ENCODE measurements around the gene SORBS1. TPM values are rescaled to one million over a fixed set of nuclear protein-coding genes. Genes with fewer than 3 reads are reported as not detected.
"Not testable (repeated sequence)": the region's sequence is repeated elsewhere in the genome, so short reads cannot be mapped to it uniquely, and the experiment has no call there.

The SORBS1 gene
- polyA plus RNA-seq, 4 donors, result 30.8 to 46.7 (median 31.8) TPM

DNA sequence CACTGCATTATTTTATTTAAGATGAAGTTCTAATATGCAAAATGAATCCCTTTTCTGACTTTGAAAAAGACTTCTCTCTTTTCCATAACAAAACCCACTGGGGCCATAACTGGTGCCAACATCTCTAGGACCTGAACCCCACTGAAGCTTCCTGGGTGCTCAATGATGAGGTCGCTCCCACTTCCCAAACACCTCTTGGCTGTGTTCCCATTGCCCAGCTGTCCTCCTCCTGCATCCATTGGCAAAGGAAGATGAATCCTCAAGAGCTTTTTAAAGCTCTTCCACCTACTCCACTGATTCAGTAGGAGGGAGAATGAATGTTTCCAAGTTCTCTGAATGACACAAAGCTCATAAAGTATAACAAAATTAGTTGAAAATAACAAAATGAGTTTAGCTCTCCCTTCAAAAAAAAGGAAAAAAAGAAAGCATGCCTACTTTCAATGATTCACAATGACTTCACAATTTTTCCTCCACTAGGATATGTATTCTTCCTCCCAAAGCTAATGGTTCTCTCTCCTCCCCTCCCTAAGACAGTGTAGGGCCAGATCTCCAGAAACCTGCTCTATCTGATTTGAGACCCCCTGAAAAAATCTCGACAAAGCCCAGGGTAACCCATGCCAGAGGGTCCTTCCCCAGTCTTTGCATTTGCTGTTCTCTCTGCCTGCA lies 64.8 kb downstream of the SORBS1 start:
- DNase-seq (ENCODE audit: low read depth in 4 of 4, low spot score in 3 of 4), result no peak

DNA sequence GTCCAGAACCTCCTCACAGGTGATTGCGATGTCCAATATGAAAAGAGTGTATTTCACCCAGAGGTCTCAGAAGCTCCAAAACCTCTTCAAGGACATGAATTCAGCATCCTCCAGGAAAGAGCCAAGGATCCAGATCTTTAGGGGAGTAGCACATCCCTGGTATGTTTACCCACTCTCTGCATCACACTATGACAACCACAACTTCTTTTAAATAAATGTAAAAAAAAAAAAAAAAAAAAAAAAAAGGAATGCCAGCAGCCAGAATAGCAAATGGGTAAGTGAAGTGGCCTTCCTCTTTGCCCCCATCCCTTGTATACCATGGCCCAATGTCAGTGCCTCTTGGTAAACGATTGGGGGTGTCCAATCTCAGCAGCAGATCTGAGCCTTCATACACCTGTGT lies 67.3 kb downstream of the SORBS1 start:
- no peak for DNase-seq (ENCODE audit: low read depth in 4 of 4, low spot score in 3 of 4)

DNA sequence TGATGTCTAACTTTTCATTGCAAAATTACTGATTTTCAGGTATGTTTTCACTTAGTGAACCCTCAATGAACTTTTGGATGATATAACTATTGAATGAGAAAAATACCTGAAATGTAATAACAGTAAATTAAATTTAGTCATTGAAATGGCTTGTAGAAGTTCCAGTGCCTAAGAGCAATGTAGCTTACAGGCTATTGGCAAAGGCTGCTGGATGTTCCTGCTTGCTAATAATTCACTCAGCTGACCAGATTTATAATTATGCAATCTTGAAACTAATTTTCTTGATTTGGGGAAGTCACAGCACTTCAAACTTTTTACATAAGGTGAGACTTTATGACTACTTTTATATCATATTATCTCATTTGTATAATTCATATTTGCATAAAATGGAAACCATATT lies 73.2 kb downstream of the SORBS1 start:
- DNase-seq (ENCODE audit: low read depth in 4 of 4, low spot score in 3 of 4), result no peak

DNA sequence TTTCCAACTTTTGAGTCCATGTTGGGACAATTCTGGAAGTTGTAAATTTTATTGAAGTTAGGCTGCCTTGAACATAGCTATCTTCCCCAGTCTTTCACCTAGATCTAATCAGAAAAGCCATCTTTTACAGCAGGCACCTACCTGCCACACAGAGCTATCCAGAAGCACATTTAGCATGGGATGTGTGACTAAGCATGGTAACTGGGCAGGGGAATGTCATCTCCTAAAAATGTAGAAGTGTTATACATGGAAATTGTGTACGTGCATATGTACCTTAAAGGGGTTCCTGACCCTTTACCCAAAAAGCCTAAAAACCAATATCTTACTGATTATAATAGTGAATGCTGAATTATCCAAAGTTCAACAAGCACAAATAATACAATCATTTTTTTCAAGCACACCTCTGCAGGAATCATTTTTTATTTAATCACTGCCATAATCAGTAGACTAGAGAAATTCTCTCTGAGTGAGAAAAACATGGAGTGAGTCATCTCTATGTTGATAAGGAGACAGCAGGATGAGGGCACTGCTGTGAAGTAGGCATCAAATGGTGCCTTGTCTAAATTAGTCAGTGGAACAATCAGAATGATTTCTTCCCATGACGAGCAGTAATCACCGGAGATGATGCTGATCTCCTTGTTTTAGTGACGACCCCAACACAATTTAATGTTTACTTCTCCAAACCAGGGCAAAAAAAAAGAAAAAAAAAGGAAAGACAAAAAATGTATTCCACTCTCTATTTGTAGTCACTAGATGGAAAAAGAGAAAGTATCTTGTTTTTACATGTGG lies 75.9 kb downstream of the SORBS1 start:
- no peak for DNase-seq (ENCODE audit: low read depth in 4 of 4, low spot score in 3 of 4)

DNA sequence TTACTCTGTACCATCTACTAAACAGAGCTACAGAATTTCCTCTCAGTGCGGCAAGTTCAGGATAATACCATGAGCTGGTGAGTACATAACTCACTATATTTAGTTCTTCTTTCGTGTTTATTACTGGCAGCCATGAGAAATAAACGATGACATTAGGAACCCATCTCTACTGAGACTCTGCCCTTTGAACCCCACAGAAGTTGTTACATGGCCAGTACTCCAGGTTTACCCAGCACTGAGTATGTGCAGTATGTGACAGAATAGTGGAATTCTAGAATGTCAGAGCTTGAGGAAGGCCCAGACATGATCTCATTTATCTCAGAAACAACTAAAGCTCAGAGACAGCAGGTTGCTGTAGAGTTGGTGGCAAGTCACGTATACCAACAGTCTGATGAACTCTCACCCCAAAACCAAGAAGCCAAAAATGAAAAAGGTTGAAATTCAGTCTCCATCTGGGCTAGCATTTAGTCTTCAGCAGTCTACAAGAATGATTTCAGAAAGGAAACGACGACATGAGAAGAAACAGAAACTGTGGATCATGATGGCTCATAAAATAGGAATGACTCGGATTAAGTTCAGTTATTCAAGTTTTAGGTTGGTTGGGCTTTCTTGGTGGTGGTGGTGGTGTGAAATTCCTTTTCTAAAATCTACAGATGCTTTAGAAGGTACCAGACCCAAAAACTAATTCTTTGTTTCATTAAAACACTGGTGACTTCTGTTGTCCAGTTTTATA lies 78.5 kb downstream of the SORBS1 start:
- DNase-seq (ENCODE audit: low read depth in 4 of 4, low spot score in 3 of 4), result no peak

DNA sequence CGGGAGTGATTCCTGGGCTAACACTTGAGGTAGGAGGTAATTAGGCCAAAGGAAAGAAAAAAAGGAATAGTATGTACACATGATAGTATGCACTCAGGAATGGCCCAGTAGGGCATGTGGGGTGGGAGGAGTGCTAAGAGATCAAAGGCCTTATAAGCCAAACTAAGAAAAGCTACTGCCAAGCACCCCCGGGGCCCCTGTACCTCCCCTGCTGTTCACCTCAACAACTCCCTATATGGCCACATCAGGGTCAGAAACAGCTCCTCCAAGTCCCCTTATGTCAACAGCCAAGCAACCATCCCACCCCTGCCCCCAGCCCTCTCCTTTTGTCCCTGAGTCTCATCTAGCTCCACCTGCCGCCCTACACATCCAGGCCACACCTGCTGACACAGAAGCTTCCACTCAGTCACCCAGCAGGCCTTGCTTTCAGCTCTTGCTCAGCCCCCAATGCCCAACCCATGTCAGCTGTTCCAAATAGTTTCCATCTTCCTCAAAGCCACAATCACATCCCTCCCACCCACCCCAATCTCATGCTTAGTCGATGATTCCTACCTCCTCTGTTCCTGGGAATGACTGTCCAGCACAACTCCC lies 80.2 kb downstream of the SORBS1 start:
- DNase-seq (ENCODE audit: low read depth in 4 of 4, low spot score in 3 of 4), result no peak

DNA sequence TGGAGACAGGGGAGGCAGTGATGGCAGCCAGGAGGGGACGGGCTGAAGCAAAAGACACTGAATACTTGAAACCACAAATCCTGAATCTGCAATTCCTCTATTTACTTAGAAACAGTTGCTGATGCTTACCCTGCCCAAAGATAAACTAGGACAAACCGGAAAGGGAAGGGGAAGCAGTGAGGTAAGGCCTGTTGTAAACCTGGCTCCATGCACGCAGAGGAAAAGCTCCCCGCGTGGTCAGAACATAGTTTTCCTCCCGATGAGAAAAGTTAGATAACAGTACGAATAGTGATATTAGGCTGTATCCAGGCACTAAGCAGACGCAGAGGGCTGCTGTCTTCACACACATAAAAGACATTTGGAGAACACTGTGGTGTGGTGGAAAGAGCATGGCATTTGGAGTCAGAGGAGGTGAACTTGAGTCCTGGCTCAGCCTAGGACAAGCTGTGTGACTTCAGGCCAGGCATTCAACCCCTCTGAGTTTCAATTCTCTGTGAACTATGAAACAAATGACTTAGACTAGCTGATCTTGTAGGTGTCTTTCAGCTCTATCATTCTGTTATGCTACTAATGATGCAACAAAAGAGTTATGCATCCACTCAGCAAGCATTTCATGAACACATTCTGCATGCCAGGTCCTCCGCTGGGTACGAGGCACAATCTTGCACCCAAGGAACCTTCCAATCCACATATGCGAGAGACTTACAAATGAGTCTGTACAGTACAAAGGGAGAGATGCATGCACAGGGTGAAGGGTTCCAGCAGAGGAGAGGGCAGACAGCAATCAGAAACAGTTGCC lies 80.9 kb downstream of the SORBS1 start:
- no peak for DNase-seq (ENCODE audit: low read depth in 4 of 4, low spot score in 3 of 4)

DNA sequence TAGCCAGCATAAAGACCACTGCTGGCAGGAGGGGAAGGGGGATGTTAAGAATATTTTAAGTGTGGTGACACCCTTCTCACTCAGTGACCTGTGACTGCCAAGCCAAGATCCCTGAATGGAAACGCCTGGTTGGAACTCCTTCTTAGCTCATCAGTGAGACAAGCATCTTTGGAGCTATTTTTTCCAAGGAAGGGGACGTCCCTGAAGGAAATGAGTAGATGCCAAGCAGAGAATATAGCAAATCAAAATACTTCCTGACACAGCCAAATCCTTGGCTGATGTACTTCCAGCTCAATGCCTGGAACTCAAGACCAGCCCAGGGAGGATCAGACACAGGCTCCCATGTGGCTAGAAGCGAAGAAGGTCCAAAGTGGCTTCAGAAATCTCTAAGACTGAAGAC lies 82.2 kb downstream of the SORBS1 start:
- DNase-seq (ENCODE audit: low read depth in 4 of 4, low spot score in 3 of 4), result no peak

DNA sequence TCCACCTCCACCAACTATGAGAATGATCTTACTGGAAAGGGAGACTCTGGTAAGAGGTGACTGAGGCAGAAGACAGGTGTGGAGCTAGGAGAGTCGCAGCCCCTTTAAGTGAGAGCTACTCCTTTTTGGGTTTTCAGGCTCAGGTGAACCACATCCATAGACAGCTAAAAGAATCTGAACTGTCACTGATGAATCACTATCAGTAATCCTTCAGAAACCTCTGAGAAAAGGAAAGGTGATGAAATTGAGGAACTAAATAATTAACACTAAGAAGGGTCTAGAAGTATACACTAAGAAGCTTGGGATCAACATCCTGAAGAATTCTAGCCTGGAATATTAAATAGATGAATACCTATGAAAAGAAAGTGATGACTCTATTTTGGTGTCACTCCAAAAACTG lies 83.0 kb downstream of the SORBS1 start:
- no peak for DNase-seq (ENCODE audit: low read depth in 4 of 4, low spot score in 3 of 4)

DNA sequence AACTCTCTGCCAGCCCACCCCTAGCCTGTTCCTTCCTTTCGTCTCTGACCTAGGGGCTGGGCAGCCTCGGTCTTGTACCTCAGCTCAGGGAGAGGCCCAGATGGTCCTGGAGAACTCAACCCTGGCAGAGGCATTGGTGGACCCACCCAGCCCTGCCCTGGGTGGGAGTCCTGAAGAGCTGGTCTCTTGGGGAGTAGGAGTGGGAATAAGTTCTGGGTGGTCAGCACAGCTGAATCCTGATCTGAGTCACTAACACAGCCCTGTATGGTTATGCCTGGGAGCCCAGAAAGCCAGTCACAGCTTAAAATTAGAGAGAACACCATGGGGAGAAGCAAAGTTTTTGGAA lies 84.0 kb downstream of the SORBS1 start:
- DNase-seq (ENCODE audit: low read depth in 4 of 4, low spot score in 3 of 4), result no peak

DNA sequence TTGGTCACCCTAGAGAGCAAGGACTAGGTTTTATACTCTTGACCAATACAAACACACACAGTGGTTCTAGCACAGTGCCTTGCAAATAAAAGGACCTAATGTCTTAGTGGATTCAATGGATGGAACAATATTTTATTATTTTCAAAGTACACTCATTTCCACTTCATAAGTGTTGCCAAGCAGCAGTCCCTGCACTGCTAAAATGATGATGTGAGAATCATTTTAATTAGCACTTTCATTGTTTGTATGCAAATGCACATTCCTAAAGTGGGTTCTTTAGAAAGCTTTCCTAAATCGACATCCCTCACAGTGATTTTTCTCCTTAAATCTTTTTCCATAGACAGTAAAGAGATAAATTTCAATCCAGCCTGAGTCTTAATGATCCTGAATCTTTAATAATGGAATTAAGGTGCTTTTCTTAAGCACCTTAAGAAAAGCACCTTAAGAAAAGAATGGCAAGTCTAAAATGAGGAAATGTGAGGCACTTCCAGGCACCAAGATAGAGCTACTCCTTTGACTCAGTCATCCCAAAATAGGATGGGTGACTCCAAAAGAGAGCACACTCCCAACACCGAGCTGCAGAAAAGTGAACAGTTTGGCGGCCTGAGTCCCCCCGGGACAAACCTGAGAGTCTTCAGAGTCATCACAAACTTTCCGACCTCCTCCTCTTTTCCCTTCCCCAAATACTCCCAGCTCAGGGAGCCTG lies 84.5 kb downstream of the SORBS1 start:
- DNase-seq (ENCODE audit: low read depth in 4 of 4, low spot score in 3 of 4), result no peak

DNA sequence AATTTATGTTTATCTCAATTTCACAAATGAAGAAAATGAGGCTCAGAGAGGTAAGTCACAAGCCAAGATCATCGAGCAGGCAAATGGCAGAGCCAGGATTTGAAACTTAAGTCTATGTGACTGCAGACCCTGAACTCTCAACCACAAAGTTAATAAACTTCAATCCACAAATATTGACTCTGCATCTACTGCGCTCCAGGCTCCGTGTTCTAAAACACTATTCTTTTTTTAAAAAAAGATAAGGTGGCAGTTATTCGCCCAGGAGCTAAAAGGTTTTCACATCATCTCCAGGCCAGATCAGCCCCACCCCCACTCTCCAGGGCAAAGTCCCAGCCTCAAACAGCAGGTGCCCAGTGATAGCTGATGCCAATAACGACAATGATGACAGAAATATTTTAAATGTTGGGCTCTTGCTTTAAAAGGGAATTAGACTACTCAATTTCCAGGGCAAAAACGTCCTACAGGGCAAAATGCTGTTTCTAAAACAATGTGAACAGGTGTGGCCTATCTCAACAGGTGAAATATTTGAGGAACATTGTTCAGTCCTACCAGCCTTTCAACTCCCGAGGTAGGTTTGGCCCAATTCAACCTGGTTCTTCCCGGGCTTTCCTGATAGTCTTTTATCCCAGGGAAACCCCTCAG lies 85.2 kb downstream of the SORBS1 start:
- no peak for DNase-seq (ENCODE audit: low read depth in 4 of 4, low spot score in 3 of 4)

DNA sequence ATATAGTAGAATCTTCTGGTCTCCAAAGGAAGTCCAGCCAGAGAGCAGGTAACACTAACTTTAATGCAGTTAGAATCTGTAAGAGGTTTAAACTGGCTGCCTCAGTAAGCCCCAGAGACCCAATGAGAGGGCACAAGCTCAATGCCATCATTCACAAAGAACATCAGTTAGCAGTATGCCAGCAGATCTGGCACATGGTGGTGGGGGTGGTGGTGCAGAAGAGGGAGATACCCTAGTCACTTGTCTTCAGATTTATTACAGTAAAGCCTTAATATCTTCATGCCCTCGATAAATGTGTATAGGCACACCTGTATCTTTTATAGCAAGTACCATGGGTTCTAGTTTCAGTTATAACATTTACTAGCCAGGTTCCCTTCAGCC lies 86.2 kb downstream of the SORBS1 start:
- DNase-seq (ENCODE audit: low read depth in 4 of 4, low spot score in 3 of 4), result no peak

DNA sequence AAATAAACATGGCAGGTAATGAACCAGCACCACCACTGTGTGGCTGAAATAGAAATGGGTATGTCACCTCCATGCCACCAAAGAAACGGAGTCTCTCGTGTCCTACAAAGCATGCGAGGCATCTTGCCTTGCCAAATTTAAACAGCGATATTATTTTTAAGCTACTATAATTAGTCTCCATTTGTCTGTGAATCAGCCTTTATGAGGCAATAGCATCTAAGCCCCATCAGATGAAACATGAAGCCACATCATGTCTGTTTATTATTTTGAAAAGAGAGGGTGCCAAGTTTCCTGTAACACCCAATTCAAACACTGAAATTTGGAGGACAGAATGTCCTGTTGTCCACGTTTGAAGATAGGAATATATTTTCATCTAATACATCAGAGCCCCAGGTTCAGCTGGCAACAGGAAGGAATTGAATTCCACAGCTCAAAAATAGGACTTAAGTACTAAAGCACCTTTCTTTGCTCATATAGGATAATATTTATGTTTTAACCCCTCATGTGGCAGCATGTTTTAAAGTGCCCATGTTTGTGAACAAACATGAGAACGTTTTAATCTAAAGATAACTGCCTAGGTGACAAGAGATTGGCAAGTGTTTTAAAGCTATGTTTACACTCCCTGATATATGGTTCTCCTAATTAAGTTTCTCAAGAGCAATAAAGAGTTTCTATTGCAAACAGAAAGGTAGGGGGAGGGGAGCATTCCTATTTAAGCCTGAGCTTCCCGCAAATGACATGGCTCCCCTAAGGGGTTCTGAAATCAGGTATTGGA lies 86.8 kb downstream of the SORBS1 start:
- no peak for DNase-seq (ENCODE audit: low read depth in 4 of 4, low spot score in 3 of 4)

DNA sequence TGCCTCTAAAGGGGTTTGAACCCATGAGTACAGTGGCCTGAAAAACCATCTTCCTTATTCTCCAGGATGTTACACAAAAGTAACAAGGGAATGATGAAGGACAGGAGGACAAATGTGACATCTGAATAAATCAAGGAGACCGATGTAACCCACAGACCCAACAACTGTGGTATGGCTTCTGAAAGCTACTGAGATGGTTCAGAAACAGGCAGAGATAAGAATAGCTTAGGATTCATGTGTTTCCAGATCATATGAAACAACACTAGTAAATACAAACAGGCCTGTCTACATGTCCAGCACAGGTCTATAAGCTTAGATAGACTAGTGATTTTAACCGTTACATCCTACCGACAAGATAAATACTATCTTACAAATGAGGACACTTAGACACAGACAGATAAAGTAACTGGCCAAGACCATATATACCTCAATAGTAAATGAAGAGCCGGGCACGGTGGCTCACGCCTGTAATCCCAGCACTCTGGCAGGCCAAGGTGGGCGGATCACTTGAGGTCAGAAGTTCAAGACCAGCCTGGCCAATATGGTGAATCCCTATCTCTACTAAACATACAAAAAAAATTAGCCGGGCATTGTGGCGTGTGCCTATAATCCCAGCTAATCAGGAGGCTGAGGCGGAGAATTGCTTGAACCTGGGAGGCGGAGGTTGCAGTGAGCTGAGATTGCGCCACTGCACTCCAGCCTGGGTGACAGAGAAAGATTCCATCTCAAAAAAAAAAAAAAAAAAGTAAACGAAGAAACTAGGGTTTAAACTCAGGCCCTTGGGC lies 88.7 kb downstream of the SORBS1 start:
- DNase-seq (ENCODE audit: low read depth in 4 of 4, low spot score in 3 of 4), result no peak

DNA sequence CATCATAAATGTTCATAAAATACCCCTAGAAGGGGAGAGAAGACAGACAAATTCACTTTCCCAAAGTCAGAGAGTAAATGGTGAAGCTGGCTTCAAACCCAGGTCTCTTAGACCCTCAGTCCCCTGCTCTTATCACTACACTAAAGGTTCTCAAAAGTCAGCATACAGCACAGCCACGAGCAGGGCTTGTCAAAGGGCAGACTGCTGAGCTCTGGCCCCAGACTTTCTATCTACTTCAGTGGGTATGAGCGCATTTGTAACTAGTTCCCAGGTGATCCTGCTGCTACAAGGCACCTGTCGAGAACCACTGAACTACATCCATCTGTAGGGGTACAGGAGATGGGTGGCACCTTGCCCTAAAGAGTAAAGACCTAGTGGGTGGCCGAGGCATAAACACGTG lies 91.5 kb downstream of the SORBS1 start:
- no peak for DNase-seq (ENCODE audit: low read depth in 4 of 4, low spot score in 3 of 4)

DNA sequence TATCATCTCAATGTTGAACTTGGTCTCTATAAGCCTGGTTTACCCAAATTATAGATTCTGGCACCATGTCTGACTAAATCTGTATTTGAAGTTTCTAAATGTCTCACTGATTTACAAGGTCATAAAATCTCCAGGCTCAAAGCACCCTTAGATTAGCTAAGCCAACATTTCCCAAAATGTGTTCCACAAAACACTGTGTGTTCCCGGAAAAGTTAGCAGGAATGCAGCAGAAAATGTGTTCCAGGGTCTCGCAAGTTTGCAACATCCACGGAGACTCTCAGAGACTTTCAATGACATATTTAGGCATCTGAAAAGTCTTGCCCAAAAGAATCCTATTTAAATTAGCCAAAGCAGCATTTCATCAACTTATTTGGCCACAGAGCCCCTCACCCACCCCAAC lies 91.9 kb downstream of the SORBS1 start:
- no peak for DNase-seq (ENCODE audit: low read depth in 4 of 4, low spot score in 3 of 4)

DNA sequence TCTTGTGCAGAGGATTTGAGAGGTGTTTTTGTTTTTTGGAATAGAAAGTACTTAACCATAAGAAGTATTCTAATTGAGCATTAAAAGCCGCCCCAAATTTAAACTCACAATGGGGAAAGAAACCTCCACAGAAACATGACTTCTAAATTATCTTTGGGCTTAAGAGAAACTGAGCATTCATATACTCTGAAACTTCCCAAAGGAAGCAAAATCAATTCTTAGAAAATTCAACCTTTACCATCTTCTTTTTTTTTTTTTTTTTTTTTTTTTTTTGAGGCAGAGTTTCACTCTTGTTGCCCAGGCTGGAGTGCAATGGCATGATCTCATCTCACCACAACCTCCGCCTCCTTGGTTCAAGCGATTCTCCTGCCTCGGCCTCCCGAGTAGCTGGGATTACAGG lies 93.5 kb downstream of the SORBS1 start:
- not testable (repeated sequence) for DNase-seq (ENCODE audit: low read depth in 4 of 4, low spot score in 3 of 4)

Measured in left renal pelvis (tissue), 4 donors.